Type B pancreatic cell (in vitro differentiated cells): ENCODE measurements around the gene XPNPEP3. TPM values are rescaled to one million over a fixed set of nuclear protein-coding genes. Genes with fewer than 3 reads are reported as not detected.

Experiments
- DNase-seq: peaks from one replicate; pipeline ENCODE4 v3.0.0; 2021; ENCODE audit warnings: mixed read lengths; ENCODE audit not compliant: unreplicated experiment; ENCODE audit errors: extremely low spot score
- H3K27ac Mint-ChIP-seq: 2 replicates; pipeline ENCODE4 v1.8.0; 2021; ENCODE audit warnings: mild to moderate bottlenecking, mixed read lengths
- H3K27me3 Mint-ChIP-seq: 2 replicates; pipeline ENCODE4 v1.8.0; 2021; ENCODE audit warnings: mixed read lengths
- H3K36me3 Mint-ChIP-seq: 2 replicates; pipeline ENCODE4 v1.8.0; 2021; ENCODE audit warnings: mixed read lengths
- H3K4me1 Mint-ChIP-seq: one replicate; pipeline ENCODE4 v1.8.0; 2021; ENCODE audit warnings: mixed read lengths; ENCODE audit not compliant: unreplicated experiment
- H3K4me3 Mint-ChIP-seq: 2 replicates; pipeline ENCODE4 v1.8.0; 2021; ENCODE audit warnings: mild to moderate bottlenecking, mixed read lengths
- H3K9me3 Mint-ChIP-seq: 2 replicates; pipeline ENCODE4 v1.8.0; 2021; ENCODE audit warnings: mixed read lengths
- CTCF ChIP-seq: fragments of 200-600 bp; sonication (generic); conservative IDR thresholded peaks from 2 replicates; pipeline ENCODE4 v1.5.0; 2021; ENCODE audit warnings: antibody characterized with exemption, mild to moderate bottlenecking
- microRNA-seq: library from miRNA; unstranded; fragments of <30 nt; microRNA quantifications from one replicate; pipeline ENCODE4, GENCODE V29; 2020
- total RNA-seq: library from RNA; stranded (reverse); gene quantifications from 2 replicates; pipeline ENCODE4 v1.2.1, GENCODE V29; 2021; ENCODE audit warnings: low replicate concordance

The XPNPEP3 gene
- total RNA-seq, 1 donor from 2014 or later, result 30.9 TPM

DNA sequence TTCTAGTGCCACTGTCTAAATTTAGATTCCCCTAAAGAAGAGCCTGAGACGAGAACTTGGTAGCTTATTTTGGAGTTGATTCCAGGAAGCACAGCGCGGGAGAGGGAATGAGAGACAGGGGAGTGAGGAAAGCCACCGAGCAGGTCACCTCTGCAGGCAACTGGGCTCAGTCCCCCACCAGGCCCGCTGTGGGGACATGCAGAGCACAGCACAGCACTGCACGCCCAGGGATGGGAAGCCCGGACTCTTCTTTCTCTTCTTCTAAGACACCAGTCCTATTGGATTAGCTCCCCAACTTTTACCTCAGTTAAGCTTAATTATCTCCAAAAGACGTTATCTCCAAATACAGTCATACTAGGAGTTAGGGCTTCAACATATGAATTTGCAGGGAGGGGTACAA is 122.9 kb downstream of the XPNPEP3 start:
- no peak for TF ChIP-seq CTCF
- Mint-ChIP-seq H3K36me3 (no peaks in the 10 kb centered on the region), H3K27ac (no peak overlapping the region), H3K27me3 (no peaks in the 10 kb centered on the region), H3K4me1 (no peaks in the 10 kb centered on the region), H3K4me3 (no peak overlapping the region), H3K9me3 (no peaks in the 10 kb centered on the region)
- no peak for DNase-seq

Small RNA genes within 50 kb of the gene (microRNA-seq; reads per million reads assigned to microRNA genes)
- gene MIR4766, result 1.1 reads per million

Other genes with a start within 250 kb of the XPNPEP3 start
- 42.3 and 49.8 TPM in 2 replicates for gene MRTFA, start 220.4 kb upstream of the XPNPEP3 start, total RNA-seq
- 0.17 and 6.9 TPM in 2 replicates for gene MCHR1, start 177.7 kb upstream of the XPNPEP3 start, total RNA-seq
- gene SLC25A17, start 37.8 kb upstream of the XPNPEP3 start, total RNA-seq, result 22.7 and 23.8 TPM in 2 replicates
- gene ST13, start 509 bp upstream of the XPNPEP3 start, total RNA-seq, result 252 and 317 TPM in 2 replicates
- 0.10 TPM in 1 of 2 replicates, not detected in the other for gene DNAJB7, start 5.0 kb downstream of the XPNPEP3 start, total RNA-seq
- gene RBX1, start 94.2 kb downstream of the XPNPEP3 start, total RNA-seq, result 62.8 and 68.1 TPM in 2 replicates
- 87.2 and 95.8 TPM in 2 replicates for gene EP300, start 235.4 kb downstream of the XPNPEP3 start, total RNA-seq